GM19240 (cell line): ENCODE measurements around the gene CPXM2.

Source experiments
- DNase-seq: peaks from one replicate; pipeline ENCODE4 v3.0.0; 2011; ENCODE audit warnings: low spot score; ENCODE audit not compliant: insufficient read length

CPXM2 gene

GRCh38 chr10:123774132-123774742 is 117.4 kb downstream of the CPXM2 start:
- DNase-seq, result no peak

GRCh38 chr10:123772645-123773508 is 118.7 kb downstream of the CPXM2 start:
- DNase-seq, result no peak

- DNase-seq, result no peak
These were observed 119.5 kb downstream of the CPXM2 start for GRCh38 chr10:123771877-123772644.

DNA sequence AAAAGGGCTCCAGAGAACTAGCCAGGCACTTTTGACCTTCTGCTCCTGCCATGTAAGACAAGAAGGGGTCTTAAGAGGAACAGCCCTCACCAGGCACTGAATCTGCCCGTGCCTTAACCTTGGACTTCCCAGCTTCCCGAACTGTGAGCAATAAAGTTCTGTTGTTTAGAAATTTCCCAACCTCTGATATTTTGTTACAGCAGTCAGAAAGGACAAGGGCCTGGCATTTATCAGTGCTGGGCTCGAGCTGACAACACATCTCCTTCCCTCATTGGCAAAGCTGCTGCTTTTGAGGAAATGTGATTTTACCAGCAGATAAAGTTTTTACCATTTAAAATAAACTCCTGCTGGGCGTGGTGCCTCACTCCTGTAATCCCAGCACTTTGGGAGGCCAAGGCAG is 122.0 kb downstream of the CPXM2 start:
- DNase-seq, result no peak

DNA sequence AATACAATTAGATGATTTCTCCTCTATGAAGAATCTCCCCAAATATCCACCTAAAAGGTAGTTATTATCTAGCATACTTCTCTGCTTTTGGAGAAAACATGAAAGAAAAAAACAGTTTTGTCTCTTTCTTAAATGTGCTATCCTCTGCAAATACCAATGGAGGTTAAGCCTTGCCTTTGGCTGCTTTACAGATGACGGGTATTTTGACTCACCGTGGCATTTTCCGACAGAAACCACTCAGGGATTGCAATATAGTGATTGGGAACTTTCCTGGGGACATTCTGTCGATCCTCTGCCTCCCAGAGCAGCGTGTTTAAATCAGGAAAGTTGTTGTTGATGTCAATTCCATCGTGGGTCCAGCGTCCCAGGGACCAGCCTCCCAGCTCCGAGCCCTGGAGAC is 124.8 kb downstream of the CPXM2 start:
- DNase-seq, result no peak

- DNase-seq, result no peak
These were observed 125.6 kb downstream of the CPXM2 start for GRCh38 chr10:123766012-123766411.

DNA sequence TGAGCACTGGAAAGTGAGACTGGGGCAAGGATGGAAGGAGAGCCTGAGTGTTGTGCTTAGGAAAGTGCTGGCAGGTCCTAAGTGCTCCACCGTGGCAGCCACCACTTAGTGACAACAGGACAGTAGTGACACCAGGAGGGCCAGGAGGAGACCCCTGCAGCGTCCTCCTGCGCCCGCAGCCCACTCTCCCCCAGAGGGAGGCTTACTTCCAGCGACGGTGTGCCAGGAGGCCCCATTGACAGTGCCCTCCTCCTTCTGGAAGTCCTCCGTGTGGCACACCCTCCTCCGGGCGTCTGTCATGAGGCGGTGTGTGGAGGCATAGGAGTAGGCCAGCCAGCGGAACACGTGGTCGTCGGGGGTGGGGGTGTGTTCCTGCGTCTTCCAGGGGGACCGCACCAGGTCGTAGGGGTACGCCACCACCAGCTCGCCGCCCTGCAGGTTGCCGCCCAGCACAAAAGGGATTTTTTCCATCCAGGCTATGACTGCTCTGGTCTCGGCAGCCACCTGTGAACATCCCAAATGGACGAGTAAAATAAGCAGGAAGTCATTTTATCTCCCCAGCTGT is 129.9 kb downstream of the CPXM2 start:
- DNase-seq, result no peak

- DNase-seq, result no peak
These were observed 130.6 kb downstream of the CPXM2 start for GRCh38 chr10:123761038-123761428.

DNA sequence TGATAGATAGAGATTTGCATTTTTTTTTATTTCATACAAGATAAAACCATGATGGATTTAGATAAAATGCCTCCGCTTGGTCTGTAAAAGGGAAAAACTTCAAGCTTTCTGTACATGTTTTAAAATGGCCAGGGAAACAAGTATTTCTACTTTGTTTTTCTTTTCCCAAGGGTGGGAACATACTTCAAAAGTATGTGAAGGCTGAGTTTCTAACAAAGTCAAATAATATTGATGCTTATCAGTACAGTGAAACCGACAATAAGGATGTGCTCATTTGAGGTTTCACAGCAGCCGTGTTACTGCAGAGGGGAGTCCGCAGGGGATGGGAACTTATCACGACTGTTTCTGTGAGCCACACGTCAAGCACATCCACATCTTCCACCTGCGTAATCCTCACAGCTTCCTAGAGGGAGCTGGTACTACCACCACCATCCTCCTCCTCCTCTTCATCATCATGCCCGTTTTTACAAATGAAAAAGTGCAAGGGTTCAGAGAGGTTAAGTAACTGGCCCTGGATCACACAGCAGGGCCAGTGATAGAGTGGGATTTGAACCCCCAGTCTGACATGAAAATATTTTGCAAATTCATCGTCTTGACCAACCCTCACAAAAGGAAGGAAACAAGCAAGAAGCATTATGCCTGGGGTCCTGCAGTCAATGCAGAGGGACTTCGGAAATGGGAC is 131.1 kb downstream of the CPXM2 start:
- no peak for DNase-seq

DNA sequence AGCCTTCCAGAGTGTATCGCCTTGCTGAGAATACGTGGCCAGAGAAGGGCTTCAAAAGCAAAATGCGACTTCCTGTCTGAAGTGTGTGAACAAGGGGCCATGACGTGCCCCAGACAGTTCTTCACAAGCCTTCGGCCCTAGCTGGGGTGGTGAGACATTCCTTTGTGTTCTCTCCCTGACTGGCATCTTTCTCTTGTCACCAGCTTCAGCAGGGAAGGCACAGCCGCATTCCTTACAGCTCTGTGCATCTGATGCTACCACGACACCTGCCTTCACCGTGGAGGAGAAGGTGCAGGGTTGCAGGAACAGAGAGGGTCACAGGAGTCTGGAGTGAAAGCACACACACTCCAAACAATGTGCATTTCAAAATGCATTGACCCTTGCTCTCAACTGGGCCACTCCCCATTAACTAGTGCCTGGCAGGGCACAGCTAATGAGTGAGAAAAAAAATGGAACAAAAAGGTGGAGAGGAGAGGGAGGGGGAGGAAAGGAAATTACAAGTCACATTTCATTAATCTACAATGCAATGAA is 132.0 kb downstream of the CPXM2 start:
- no peak for DNase-seq

- DNase-seq, result no peak
These were observed 132.6 kb downstream of the CPXM2 start for GRCh38 chr10:123759041-123759440.

- DNase-seq, result no peak
These were observed 133.8 kb downstream of the CPXM2 start for GRCh38 chr10:123757853-123758252.

DNA sequence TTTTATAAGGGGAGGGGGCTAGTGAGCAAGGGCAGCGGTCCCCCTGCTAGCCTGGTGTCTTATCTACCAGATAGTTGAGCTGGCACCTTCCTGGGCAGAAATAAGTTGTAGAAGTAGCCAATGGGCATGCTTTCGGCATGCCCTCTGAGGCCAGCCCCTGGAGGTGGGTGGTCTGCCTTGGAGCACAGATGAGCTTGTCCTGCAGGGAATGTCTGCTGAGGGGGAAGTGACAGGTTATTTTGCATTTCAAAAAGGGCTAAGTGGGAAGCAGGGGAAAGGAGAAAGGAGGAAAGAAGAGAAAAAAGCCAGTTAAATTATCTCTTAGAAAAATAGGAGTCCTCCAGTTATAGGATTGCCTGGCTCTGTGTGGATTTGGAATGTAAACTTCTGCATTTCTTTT is 136.5 kb downstream of the CPXM2 start:
- no peak for DNase-seq

GRCh38 chr10:123754123-123754522 is 137.5 kb downstream of the CPXM2 start:
- DNase-seq, result no peak

DNA sequence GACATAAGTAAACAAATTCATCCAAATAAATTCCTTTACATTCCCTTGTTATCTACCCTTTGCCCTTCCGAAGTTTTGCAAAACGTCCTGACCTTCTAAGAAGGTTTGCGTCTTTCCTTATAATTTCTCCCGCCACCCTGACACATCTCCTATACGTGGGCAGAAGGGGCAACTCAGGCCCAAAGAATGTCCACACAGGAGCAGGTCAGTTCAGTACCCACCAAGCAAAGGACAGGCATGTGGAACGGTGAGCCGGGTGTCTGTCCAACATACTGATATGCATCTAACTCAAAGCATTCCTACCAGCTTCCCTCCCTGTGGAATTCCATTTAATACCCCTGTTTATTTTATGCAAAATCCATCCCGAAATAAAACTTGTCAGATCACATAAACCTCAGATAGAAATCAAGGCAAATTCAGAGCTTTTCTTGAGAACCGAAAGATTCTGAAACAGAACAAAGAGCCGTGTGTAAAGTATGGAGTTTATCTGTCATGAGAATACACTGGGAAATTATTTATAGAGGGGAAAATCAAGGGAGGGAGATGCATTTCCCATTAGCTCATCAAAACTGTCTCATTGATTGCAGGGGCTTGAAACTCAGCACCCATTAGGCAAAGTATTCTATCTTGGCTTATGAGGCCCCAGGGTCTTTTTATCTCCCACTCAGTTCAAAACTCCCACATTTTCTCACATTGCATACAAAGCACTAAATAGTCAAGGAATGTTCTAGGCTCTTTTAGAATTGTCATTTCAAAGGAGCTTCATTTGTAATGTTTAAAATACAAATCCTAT is 140.1 kb downstream of the CPXM2 start:
- no peak for DNase-seq

DNA sequence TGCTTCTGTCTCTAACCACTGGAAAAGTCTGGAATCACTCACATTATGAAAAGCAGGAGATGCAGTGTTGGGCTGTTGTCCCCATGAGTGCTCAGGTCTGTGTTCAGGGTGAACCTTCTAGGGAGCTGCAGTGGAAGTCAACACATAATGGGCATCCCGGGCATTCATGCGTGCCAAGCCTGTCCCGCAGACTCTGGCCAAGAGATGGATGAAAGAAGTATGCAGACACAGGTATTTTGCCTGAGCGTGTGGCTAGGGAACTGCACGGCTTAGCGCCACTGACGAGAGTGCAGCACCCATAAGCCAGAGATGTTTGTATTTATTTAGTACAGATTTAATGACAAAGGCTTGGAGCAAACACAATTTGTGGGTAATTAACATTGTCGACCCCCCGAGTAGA is 140.7 kb downstream of the CPXM2 start:
- no peak for DNase-seq

DNA sequence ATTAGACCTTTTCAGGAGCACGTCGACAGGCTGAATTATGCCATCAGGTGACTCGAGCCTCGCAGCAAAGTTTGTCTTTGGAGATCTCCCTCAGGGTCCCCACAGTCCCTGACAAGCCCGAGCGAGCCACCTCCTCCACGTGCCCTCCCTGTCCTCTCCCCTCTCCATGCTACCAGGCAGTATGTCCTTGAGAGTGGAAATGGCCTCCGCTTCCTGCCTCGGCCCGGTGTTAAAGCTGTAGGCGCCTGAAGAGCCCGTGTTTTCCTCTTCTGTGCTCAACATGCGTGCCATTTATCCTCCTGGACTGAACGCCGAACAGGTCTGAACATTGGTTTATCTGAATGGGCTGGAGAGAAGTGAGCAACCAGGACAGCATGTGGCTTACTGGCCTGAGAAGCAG is 142.9 kb downstream of the CPXM2 start:
- no peak for DNase-seq

DNA sequence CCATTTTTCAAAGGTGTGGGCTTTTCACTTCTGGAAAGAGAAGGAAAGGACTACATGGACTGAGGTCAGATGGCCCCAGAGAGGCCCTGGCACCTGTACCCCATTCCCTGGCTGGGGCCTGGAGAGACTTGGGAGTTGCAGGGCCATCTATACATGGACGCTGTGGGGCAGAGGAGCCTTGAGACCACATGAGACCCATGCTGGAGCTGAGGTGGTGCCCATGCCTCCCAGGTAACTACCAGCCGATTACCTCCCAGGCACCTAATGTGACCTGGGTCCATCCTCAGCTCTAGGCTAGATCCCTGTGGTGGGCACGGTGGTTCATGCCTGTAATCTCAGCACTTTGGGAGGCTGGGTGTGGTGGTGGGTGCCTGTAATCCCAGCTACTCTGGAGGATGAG is 144.2 kb downstream of the CPXM2 start:
- no peak for DNase-seq

DNA sequence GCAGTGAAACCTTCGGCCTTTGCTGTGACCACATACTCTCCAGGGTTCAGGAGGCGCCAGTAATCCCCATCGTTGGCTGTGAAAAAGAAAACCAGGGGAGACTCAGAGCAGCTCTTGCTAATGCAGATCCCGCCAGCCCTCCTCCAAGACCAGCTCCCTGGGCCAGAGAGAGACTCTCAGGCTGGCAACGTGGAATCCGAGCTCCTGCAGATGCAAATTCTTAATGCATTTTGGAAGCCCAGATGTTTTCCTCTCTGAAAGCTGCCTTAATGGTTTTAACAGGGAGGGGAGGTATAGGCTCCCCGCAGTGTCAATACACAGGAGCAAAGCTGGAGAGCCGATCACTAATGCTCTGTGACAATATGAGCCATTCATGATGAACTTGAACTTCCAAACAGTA is 144.7 kb downstream of the CPXM2 start:
- DNase-seq, result no peak

DNA sequence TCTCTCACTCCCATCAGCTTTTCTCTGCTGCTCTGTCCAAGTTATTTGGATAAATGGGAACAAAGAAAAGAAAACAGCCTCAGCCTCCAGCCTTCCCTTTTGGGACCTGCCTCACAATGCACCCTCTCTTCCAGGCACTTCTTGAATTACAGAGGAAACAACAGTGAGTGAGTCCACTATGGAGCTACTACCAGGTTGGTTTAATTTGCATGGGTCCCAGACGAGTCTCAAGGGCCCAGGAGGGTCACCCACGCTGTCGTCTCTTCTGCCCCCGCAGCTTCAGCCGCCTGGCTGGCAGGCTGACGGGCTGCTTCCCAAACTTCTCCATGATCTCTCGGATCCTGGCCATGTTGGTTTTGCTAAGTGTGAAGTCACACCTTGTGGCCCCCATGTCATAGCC is 145.1 kb downstream of the CPXM2 start:
- no peak for DNase-seq
